B cell (primary cell): Measurements from ENCODE around the gene ARFGAP3. TPM values are rescaled to one million over a fixed set of nuclear protein-coding genes. Genes with fewer than 3 reads are reported as not detected.

Source experiments
- ATAC-seq: fragments of 200-7000 bp; cut with Tn5 transposase; one replicate; pipeline ENCODE4 v1.10.0; 2021; ENCODE audit warnings: low read depth, mild to moderate bottlenecking, moderate number of reproducible peaks, moderate library complexity
- CTCF ChIA-PET: fragments of 350-600 bp; sonication (Branson Sonifier 250); formaldehyde crosslinking; loops from one replicate; lab custom pipeline; 2021; ENCODE audit warnings: antibody characterized with exemption, inconsistent platforms; lab: Charles Lee
- POLR2A ChIA-PET: fragments of 350-600 bp; sonication (Branson Sonifier 250); formaldehyde crosslinking; loops from one replicate; lab custom pipeline; 2021; ENCODE audit warnings: antibody characterized with exemption; lab: Charles Lee
- DNase-seq: peaks from one replicate; pipeline ENCODE4 v3.0.0; 2013
- H2AFZ ChIP-seq: 2 replicates; pipeline ENCODE4 v1.6.1; 2012; ENCODE audit warnings: mild to moderate bottlenecking, low read depth, low read length; ENCODE audit not compliant: insufficient read depth, poor library complexity, severe bottlenecking
- H3K27ac ChIP-seq, 2 donors: 1 replicate in 1 of 2; 2 replicates in 1 of 2; pipeline ENCODE4 v1.5.1; 2012 to 2013; ENCODE audit warnings: low read length in 2 of 2, mild to moderate bottlenecking in 2 of 2, moderate library complexity in 1 of 2
- H3K27me3 ChIP-seq, 4 experiments: fragments of 200-600 bp in 1 of 4; sonication (generic) in 1 of 4; replicated peaks in 1 of 4; 1 replicate in 2 of 4; 2 replicates in 2 of 4; pipeline versions ENCODE4 v1.6.1 to v1.7.0; 2013 to 2016; ENCODE audit warnings: low read length in 3 of 4, mild to moderate bottlenecking in 2 of 4, mixed read lengths in 1 of 4, moderate library complexity in 1 of 4; ENCODE audit not compliant: insufficient read depth in 4 of 4, control insufficient read depth in 3 of 4; ENCODE audit errors: control extremely low read depth in 1 of 4
- H3K36me3 ChIP-seq, 2 experiments: replicated peaks in 1 of 2; 1 replicate in 1 of 2; 2 replicates in 1 of 2; pipeline versions ENCODE4 v1.6.1 to v1.7.1; 2013; ENCODE audit warnings: low read length in 1 of 2; ENCODE audit not compliant: insufficient read depth in 2 of 2, control insufficient read depth in 1 of 2; ENCODE audit errors: control extremely low read depth in 1 of 2, extremely low read depth in 1 of 2
- H3K4me1 ChIP-seq, 2 donors: fragments of 200-600 bp in 1 of 2; sonication (generic) in 1 of 2; 1 replicate in 1 of 2; 2 replicates in 1 of 2; pipeline versions ENCODE4 v1.5.1 to v1.6.1; 2013 to 2017; ENCODE audit warnings: low read length in 2 of 2; ENCODE audit not compliant: control insufficient read depth in 2 of 2, insufficient read depth in 2 of 2
- H3K4me2 ChIP-seq: replicated peaks from 2 replicates; pipeline ENCODE3; 2012; ENCODE audit warnings: mild to moderate bottlenecking, low read depth, low read length; ENCODE audit not compliant: poor library complexity, severe bottlenecking
- H3K4me3 ChIP-seq, 5 experiments: fragments of 200-600 bp in 1 of 5; sonication (generic) in 1 of 5; 1 replicate in 3 of 5; 2 replicates in 2 of 5; pipeline versions ENCODE4 v1.5.1 to v1.7.0; 2011 to 2016; ENCODE audit warnings: low read length in 4 of 5, mild to moderate bottlenecking in 4 of 5, low read depth in 2 of 5, control low read depth in 1 of 5, moderate library complexity in 1 of 5; ENCODE audit not compliant: insufficient read depth in 1 of 5; ENCODE audit errors: control extremely low read depth in 1 of 5, extremely low read depth in 1 of 5
- H3K79me2 ChIP-seq: fragments of 200-600 bp; sonication (generic); one replicate; pipeline ENCODE4 v1.6.0; 2016; ENCODE audit warnings: low read length; ENCODE audit not compliant: control insufficient read depth, insufficient read depth
- H3K9ac ChIP-seq: fragments of 200-600 bp; sonication (generic); 2 replicates; pipeline ENCODE4 v1.6.1; 2017; ENCODE audit warnings: mild to moderate bottlenecking, low read length, moderate library complexity
- H3K9me3 ChIP-seq, 3 donors: one replicate each; pipeline versions ENCODE4 v1.6.1 to v1.7.1; 2013; ENCODE audit warnings: low read length in 2 of 3; ENCODE audit not compliant: control insufficient read depth in 2 of 3, insufficient read depth in 1 of 3; ENCODE audit errors: control extremely low read depth in 1 of 3
- H4K20me1 ChIP-seq: 2 replicates; pipeline ENCODE4 v1.6.0; 2012; ENCODE audit warnings: mild to moderate bottlenecking, low read length; ENCODE audit not compliant: insufficient read depth, control insufficient read depth, poor library complexity, severe bottlenecking
- H3K27ac Mint-ChIP-seq: one replicate; pipeline ENCODE4 v1.8.0; 2021; ENCODE audit warnings: mixed read lengths
- H3K27me3 Mint-ChIP-seq: one replicate; pipeline ENCODE4 v1.8.0; 2021; ENCODE audit warnings: mixed read lengths
- H3K4me1 Mint-ChIP-seq: one replicate; pipeline ENCODE4 v1.8.0; 2021; ENCODE audit warnings: mixed read lengths
- H3K4me3 Mint-ChIP-seq: one replicate; pipeline ENCODE4 v1.8.0; 2021; ENCODE audit warnings: mixed read lengths
- H3K9me3 Mint-ChIP-seq: one replicate; pipeline ENCODE4 v1.8.0; 2022; ENCODE audit warnings: mixed read lengths; ENCODE audit not compliant: insufficient read depth
- CTCF ChIP-seq: fragments of 200-600 bp; IDR thresholded peaks from one replicate; pipeline ENCODE4 v1.8.0; 2022; ENCODE audit warnings: antibody characterized with exemption, mild to moderate bottlenecking
- EZH2 ChIP-seq: IDR thresholded peaks from 2 replicates; pipeline ENCODE4 v1.6.1; 2012; ENCODE audit warnings: borderline replicate concordance, low read depth, mild to moderate bottlenecking, moderate library complexity, low read length; ENCODE audit not compliant: insufficient read depth, poor library complexity, severe bottlenecking
- WGBS: methylation state at CpG from one replicate; pipeline ENCODE4 v1.1.5; 2013; ENCODE audit warnings: missing lambda C conversion rate; ENCODE audit not compliant: insufficient coverage; 5-methylcytosine and 5-hydroxymethylcytosine counted together
- intact Hi-C: fragments of 100-400 bp; cut with micrococcal nuclease; formaldehyde crosslinking; loops from one replicate; pipeline ENCODE4 v1.10.0; 2022
- polyA plus RNA-seq: library from polyadenylated mRNA; depleted of rRNA; stranded (reverse); fragments of >200 nt; gene quantifications from 2 replicates; pipeline ENCODE4 v1.2.3, GENCODE V29; 2012
- total RNA-seq, 2 donors: library from RNA; stranded (reverse); fragments of 120-200 nt in 1 of 2; gene quantifications; 1 replicate in 1 of 2; 2 replicates in 1 of 2; pipeline versions ENCODE4 v1.2.3 to v1.2.4, GENCODE V29; 2013 to 2022

Gene ARFGAP3
- total and polyA plus RNA-seq, 2 donors (not counting 1 experiment from before 2014, with no cell fraction given) = 10.7 to 33.2 TPM

- WGBS = 47% methylated on average over 2 of the region's 5 CpGs
- no peak overlapping the region for H3K4me3 Mint-ChIP-seq
- H3K4me1 Mint-ChIP-seq = no peaks in the 10 kb centered on the region
- ATAC-seq = no peak
- Histone ChIP-seq H3K4me2 (no peak overlapping the region), H3K79me2 (no peaks in the 10 kb centered on the region), H3K4me1 (no peaks in the 10 kb centered on the region), H3K9ac (no peak overlapping the region), H4K20me1 (no peaks in the 10 kb centered on the region), H3K4me3 (no peak overlapping the region), H3K36me3 (peaks cover 0 to 7% of the 10 kb centered on the region in 2 experiments), H3K27me3 (no peaks in the 10 kb centered on the region), H3K9me3 (no peaks in the 10 kb centered on the region), H2AFZ (no peak overlapping the region), H3K27ac (no peak overlapping the region)
- ChIA-PET CTCF (no interaction called here), POLR2A (no interaction called here)
- TF ChIP-seq EZH2 (no peak), CTCF (no peak)
- no peak for DNase-seq
- H3K27ac Mint-ChIP-seq = no peak overlapping the region
- H3K27me3 Mint-ChIP-seq = no peaks in the 10 kb centered on the region
- H3K9me3 Mint-ChIP-seq = no peaks in the 10 kb centered on the region
- intact Hi-C loops = no loop called here
These were observed 60.1 kb downstream of the ARFGAP3 start for GRCh38 chr22:42797011-42797410.

GRCh38 chr22:42796081-42796480, 61.0 kb downstream of the ARFGAP3 start:
- H3K27ac Mint-ChIP-seq = no peak overlapping the region
- intact Hi-C loops = no loop called here
- no peaks in the 10 kb centered on the region for H3K9me3 Mint-ChIP-seq
- no peak overlapping the region for H3K9ac ChIP-seq
- POLR2A ChIA-PET = no interaction called here
- no peak overlapping the region for H3K27ac ChIP-seq
- WGBS = 97% methylated on average over 6 of the region's 12 CpGs
- no peak overlapping the region for H3K4me3 ChIP-seq
- no peaks in the 10 kb centered on the region for H3K4me1 Mint-ChIP-seq
- no peak overlapping the region for H3K4me3 Mint-ChIP-seq
- no peaks in the 10 kb centered on the region for H3K4me1 ChIP-seq
- no peak for TF ChIP-seq EZH2
- TF ChIP-seq CTCF = no peak
- H3K27me3 ChIP-seq = no peaks in the 10 kb centered on the region
- no peak overlapping the region for H3K4me2 ChIP-seq
- no peaks in the 10 kb centered on the region for H3K9me3 ChIP-seq
- H3K79me2 ChIP-seq = no peaks in the 10 kb centered on the region
- H3K36me3 ChIP-seq = peaks cover 0 to 7% of the 10 kb centered on the region in 2 experiments
- ATAC-seq (no peak), DNase-seq (no peak)
- CTCF ChIA-PET = interaction anchor here (0.6 kb wide), 1 partner anchor 24 kb away, joined by 3 read pairs; no protein-coding TSS in a partner anchor
- H2AFZ ChIP-seq = no peak overlapping the region
- H4K20me1 ChIP-seq = no peaks in the 10 kb centered on the region
- no peaks in the 10 kb centered on the region for H3K27me3 Mint-ChIP-seq
